Esophagus (tissue), 2 donors: Measurements from ENCODE around the gene FGFRL1. TPM values are rescaled to one million over a fixed set of nuclear protein-coding genes. Genes with fewer than 3 reads are reported as not detected.

Source experiments
- H3K27ac ChIP-seq, 2 donors: one replicate each; pipeline ENCODE4 v1.5.1; 2013; ENCODE audit warnings: low read depth in 2 of 2, mild to moderate bottlenecking in 2 of 2, inconsistent platforms in 1 of 2, low read length in 1 of 2, moderate library complexity in 1 of 2
- H3K27me3 ChIP-seq, 2 donors: one replicate each; pipeline ENCODE4 v1.6.1; 2013; ENCODE audit warnings: low read length in 2 of 2, control low read depth in 1 of 2, mild to moderate bottlenecking in 1 of 2; ENCODE audit not compliant: insufficient read depth in 2 of 2, control insufficient read depth in 1 of 2
- H3K36me3 ChIP-seq, 2 donors: one replicate each; pipeline ENCODE4 v1.6.1; 2013; ENCODE audit warnings: low read length in 1 of 2; ENCODE audit not compliant: control insufficient read depth in 2 of 2, insufficient read depth in 2 of 2
- H3K4me1 ChIP-seq, 2 donors: one replicate each; pipeline ENCODE4 v1.6.1; 2013; ENCODE audit warnings: low read length in 1 of 2; ENCODE audit not compliant: control insufficient read depth in 2 of 2, insufficient read depth in 2 of 2
- H3K4me3 ChIP-seq, 2 donors: one replicate each; pipeline ENCODE4 v1.5.1; 2013; ENCODE audit warnings: low read length in 2 of 2, mild to moderate bottlenecking in 2 of 2, low read depth in 1 of 2, moderate library complexity in 1 of 2
- H3K9me3 ChIP-seq, 2 donors: one replicate each; pipeline ENCODE4 v1.6.1; 2013; ENCODE audit warnings: mild to moderate bottlenecking in 2 of 2, low read depth in 1 of 2, low read length in 1 of 2, moderate library complexity in 1 of 2; ENCODE audit not compliant: control insufficient read depth in 2 of 2, insufficient read depth in 1 of 2
- WGBS, 2 donors: extraction: QIAGEN DNeasy Blood & Tissue Kit; methylation state at CpG; one replicate each; pipeline ENCODE4 v1.1.7; 2013; 5-methylcytosine and 5-hydroxymethylcytosine counted together
- polyA plus RNA-seq, 2 donors: library from polyadenylated mRNA; stranded (reverse); fragments of 200-250 nt; gene quantifications; one replicate each; pipeline ENCODE4 v1.2.3, GENCODE V29; 2013
- donor health status: healthy with polysubstance abuse.
- donor health status: Bipolar disorder and iron deficiency.

FGFRL1 gene
- polyA plus RNA-seq, 2 donors = 2.3 to 3.4 TPM

DNA sequence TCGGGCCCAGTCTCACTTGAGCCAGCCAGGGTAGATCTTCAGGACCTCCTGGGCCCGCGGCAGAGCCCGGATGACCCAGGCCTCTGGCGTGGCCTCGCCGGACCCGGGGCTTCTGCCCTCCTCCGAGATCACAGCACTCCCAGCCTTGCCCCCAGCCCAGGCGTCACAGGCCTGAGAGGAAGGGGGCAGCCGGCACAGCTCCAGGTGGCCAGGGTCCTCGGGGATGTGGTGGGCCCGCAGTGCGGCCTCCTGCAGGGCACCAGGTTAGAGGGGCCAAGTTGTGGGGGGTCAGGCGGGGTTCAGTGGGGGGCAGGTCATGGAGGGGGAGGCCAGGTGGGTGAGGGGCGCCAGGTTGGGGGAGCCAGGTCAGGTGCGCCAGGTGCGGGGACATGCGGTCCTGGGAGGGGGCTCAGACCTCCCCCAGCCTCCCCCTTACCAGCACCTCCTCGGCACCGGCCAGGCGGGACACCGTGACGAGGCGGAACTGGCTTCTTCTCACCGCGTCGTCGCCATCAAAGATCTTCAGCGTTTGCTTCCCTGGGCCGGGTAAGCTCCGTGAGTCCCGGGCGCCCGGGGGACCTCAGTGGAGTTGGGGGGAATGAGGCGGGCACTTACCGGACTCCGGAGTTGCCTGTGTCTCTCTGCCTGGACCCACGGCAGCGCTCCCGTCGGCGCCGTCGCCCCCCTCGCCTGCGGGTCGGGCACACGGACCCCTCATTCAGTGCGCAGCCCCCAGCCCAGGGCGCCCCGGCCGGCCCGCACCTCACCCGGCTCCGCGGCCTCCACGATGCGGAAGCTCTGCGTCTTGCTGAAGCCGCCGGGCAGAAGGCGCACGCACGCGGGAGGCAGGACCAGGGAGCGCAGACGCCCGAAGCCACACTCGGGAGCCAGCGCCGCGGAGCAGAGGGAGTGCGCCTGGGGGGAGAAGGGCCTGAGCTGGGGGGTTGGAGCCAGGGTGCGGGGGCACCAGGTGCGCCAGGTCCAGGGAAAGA, 44.0 kb upstream of the FGFRL1 start:
- peaks cover 14 to 40% of the 10 kb centered on the region in 2 donors for H3K4me1 ChIP-seq
- 59% methylated on average over 63 to 76 of the region's 76 CpGs for WGBS, 2 donors
- no peak overlapping the region for H3K4me3 ChIP-seq
- peaks cover 0 to 42% of the 10 kb centered on the region in 2 donors for H3K36me3 ChIP-seq
- H3K27ac ChIP-seq = no peak overlapping the region
- no peaks in the 10 kb centered on the region for H3K27me3 ChIP-seq
- H3K9me3 ChIP-seq = no peaks in the 10 kb centered on the region

DNA sequence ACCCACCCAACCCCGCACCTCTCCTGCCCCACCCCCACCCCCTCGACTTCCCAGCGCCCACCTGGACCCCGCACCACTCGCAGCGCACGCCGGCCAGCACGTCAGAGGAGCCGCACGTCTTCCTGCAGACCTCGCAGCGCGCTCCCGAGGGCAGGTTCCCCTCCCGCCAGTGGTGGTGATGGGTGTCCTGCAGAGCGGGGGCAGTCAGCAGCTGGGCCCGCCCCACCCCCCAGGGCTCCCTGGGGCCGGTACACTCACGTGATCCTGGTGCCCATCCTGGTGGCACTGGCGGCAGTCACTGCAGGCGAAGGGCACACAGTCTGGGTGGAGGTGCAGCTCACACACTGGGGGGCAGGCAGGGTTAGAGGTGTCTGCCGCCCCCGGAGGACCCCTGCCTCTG, 43.2 kb upstream of the FGFRL1 start:
- H3K4me1 ChIP-seq = peaks cover 14 to 35% of the 10 kb centered on the region in 2 donors
- peaks cover 0 to 38% of the 10 kb centered on the region in 2 donors for H3K36me3 ChIP-seq
- no peaks in the 10 kb centered on the region for H3K9me3 ChIP-seq
- H3K27me3 ChIP-seq = no peaks in the 10 kb centered on the region
- 54 to 56% methylated on average over 22 to 24 of the region's 24 CpGs for WGBS, 2 donors
- no peak overlapping the region for H3K4me3 ChIP-seq
- no peak overlapping the region for H3K27ac ChIP-seq

DNA sequence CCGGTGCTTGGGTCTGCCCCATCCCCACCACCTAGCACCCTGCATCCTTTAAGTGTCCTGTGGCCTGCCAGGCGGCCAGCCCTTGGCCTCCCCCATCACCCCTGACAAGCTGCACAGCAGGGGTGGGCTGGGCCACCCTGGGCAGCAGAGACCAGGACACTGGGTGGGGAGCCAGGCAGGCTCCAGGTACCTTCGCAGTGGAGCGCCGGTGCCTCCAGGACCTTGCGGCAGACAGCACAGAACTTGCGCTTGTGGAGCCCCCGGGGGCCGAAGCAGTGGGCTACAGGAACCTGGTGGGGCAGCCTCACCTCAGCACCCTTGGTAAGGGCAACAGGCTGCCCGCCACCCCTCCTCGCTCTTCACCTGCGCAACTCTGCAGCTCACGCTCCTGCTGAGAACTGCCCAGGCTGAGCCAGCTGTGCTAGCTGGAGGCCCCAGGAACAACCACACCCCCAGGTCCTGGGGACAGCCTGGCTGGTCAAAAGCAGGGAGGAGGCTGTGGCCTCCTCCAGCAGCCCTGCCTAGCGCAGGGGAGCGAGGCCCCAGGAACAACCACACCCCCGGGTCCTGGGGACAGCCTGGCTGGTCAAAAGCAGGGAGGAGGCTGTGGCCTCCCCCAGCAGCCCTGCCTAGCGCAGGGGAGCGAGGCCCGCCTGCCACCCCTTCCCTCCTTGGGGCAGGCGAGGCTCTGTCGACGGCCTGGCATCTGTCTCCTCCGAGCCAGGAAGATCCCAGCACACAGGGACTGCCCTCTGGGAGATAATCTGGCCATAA, 42.6 kb upstream of the FGFRL1 start:
- Histone ChIP-seq H3K27ac (no peak overlapping the region), H3K36me3 (peaks cover 0 to 36% of the 10 kb centered on the region in 2 donors)

DNA sequence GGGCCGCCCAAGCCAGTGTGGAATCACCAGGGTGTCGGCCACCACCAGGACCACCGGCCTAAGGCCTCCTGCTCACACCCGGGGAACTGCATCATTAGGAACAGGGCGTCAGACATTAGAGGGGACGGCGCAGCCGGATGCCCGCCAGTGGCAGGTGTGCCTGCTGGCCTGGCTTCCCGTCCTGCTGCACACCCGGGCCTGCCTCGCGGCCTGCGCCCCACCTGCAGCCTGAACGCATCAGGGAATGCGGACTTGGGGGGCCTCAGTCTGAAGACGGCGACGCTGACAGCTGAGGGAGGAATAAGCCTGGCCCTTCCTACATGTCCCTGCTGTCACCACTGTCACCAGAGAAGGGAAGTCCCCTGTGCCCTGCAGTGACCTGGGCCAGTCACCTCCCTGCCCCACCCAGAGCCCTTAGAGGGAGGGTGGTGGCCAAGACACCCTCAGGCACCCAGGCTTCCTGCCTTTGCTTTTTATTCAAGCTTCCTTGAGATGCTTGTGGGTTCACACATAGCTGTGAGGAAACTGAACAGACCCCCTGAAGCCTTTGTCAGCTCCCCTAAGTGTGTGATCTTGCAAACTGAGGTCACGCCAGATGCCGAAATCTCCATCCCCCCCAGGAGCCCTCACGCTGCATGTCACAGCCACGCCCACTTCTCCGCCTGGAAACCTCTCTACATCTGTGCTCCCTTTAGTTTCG, 41.2 kb upstream of the FGFRL1 start:
- Histone ChIP-seq H3K36me3 (peaks cover 0 to 24% of the 10 kb centered on the region in 2 donors), H3K4me3 (no peak overlapping the region), H3K27ac (no peak overlapping the region), H3K9me3 (no peaks in the 10 kb centered on the region), H3K4me1 (peaks cover 11 to 29% of the 10 kb centered on the region in 2 donors), H3K27me3 (no peaks in the 10 kb centered on the region)
- 92 to 93% methylated on average over 25 of the region's 25 CpGs for WGBS, 2 donors

More for the DNA sequence above, 42.6 kb upstream of the FGFRL1 start:
- Histone ChIP-seq H3K27me3 (no peaks in the 10 kb centered on the region), H3K9me3 (no peaks in the 10 kb centered on the region), H3K4me3 (no peak overlapping the region), H3K4me1 (peaks cover 11 to 29% of the 10 kb centered on the region in 2 donors)
- 86 to 90% methylated on average over 23 of the region's 23 CpGs for WGBS, 2 donors

DNA sequence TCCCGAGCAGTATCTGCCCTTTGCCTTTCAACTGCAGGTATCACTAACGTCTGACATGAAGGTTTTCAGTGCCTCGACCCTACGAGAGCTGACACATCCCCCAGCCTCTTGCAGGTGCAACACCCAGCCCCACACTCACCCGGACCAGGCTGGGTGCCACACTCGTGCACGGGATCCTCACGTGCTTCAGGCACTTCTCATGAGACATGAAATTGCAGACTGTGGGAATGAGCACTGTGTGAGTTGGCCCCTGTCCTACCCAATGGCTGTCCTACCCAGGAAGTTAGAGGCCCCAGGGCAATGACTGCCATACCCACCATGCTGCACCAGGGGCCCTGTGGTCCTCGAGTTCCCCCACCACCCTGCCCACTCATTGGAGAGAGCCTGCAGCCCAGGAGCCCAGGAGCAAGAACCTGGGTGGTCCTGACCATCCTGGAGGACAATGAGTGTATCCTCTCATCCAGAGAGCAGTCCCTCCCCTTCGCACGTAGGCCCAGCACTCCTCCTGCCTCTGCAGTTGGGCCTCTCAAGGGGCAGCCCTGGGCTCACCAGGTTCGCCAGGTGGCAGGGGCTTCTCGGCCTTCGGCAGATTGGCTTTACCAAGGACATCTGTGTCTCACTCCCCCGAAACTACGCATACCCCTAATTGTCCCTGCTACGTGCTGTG, 40.4 kb upstream of the FGFRL1 start:
- Histone ChIP-seq H3K9me3 (no peaks in the 10 kb centered on the region), H3K27ac (no peak overlapping the region), H3K4me3 (no peak overlapping the region), H3K36me3 (peaks cover 0 to 16% of the 10 kb centered on the region in 2 donors), H3K27me3 (no peaks in the 10 kb centered on the region), H3K4me1 (peaks cover 11 to 29% of the 10 kb centered on the region in 2 donors)
- 70 to 71% methylated on average over 17 of the region's 17 CpGs for WGBS, 2 donors

DNA sequence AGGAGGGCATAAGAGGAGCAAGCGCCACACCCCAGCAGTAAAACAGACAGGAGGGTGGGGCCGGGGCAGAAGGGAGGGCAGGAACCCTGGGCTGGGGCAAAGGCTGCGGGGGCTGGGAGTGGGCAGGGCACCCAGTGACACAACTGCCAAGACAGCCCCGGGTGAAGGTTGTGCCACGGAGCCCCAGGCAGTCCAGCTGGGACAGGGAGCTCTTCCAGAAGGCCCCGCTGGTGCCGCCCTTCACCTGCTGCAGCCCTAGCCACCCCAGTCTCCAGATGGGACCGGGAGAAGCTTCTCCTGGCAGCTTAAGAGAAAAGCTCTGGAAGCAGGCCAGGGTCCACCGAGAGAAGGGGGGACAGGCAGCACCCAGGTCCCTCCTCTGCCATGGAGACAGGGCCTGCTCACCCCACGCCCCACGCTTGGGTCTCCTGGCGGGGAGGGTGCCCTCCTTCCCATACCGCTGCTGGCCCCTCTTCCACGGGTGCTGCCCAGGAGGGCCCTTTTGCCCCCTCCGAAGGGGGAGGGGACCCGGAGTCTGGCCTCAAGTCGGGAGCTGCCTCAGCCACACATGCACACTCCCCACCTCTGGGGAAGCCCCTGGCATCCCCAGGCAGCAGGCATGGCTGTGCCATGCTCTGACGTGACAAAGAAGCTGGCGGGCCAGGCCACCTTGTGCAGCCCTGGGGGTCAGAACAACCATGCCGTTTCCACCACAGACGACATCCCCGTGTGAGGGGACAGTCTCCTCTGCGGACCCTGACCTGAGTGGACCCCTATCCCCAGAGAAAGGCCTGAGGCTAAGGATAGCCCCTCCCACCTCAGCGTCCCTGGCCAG, 39.5 kb upstream of the FGFRL1 start:
- peak overlapping the region; percentile 60 to 83 for H3K4me3 ChIP-seq
- no peak overlapping the region for H3K27ac ChIP-seq
- peaks cover 0 to 7% of the 10 kb centered on the region in 2 donors for H3K36me3 ChIP-seq
- H3K9me3 ChIP-seq = no peaks in the 10 kb centered on the region
- peaks cover 11 to 29% of the 10 kb centered on the region in 2 donors for H3K4me1 ChIP-seq
- H3K27me3 ChIP-seq = no peaks in the 10 kb centered on the region
- WGBS, 2 donors = 38 to 41% methylated on average over 23 to 24 of the region's 24 CpGs

DNA sequence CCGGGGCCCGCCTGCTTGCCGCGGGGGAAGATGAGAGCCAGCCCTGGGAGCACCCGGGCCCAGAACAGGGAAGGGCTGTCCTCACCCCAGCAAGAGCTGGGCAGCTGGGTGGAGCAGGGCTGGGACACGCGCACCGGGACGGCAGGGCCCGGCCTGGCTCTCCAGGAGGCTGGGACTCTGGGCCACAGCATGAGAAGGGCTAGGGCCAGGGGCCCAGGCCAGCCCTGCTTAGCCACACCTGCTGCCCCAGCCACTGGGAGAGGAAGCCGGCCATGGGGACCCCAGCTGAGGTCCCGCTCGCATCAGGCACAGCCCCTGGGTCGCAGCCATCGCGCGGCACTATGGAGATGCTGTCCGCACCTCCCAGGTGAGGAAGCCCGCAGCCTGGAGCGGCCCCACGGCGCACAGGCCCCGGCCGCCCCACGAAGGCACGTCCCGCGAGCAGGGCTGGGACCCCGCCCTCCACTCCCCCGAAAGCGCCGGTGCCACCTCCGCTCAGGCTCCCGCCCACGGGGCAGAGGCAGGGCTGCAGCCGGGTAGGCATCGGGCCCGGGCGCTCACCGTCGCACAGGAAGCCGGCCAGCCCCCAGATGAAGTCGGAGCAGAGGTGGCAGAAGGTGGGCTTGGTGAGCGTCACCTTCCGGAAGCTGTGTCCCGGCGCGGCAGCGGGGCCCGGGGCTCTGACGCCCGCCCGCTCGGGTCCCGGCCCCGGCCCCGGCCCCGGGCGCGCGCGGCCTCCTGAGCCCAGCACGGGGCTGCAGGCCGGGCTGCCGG, 38.6 kb upstream of the FGFRL1 start:
- Histone ChIP-seq H3K9me3 (no peaks in the 10 kb centered on the region), H3K27ac (peak overlapping the region; percentile 26 to 48), H3K4me3 (peak overlapping the region; percentile 60 to 83), H3K36me3 (no peaks in the 10 kb centered on the region), H3K27me3 (no peaks in the 10 kb centered on the region), H3K4me1 (peaks cover 11 to 25% of the 10 kb centered on the region in 2 donors)
- 1% methylated on average over 57 to 65 of the region's 65 CpGs for WGBS, 2 donors
